Thyroid gland (tissue), 4 donors: Measurements from ENCODE around the gene DPEP1. TPM values are rescaled to one million over a fixed set of nuclear protein-coding genes. Genes with fewer than 3 reads are reported as not detected.

Source experiments
- DNase-seq, 2 donors: peaks; one replicate each; pipeline ENCODE4 v3.0.0-alpha.2; 2019
- H3K27ac ChIP-seq, 3 donors: fragments of 200-600 bp; sonication (generic); 1 replicate in 2 of 3; 2 replicates in 1 of 3; pipeline ENCODE4 v1.5.1; 2016 to 2019; ENCODE audit warnings: mild to moderate bottlenecking in 1 of 3, moderate library complexity in 1 of 3
- H3K27me3 ChIP-seq: fragments of 200-600 bp; sonication (generic); one replicate; pipeline ENCODE4 v1.5.1; 2019
- H3K36me3 ChIP-seq, 2 donors: fragments of 200-600 bp; sonication (generic); one replicate each; pipeline ENCODE4 v1.5.1; 2016 to 2019
- H3K4me1 ChIP-seq, 2 donors: fragments of 200-600 bp; sonication (generic); one replicate each; pipeline ENCODE4 v1.5.1; 2017 to 2019
- H3K4me3 ChIP-seq, 3 donors: fragments of 200-600 bp; sonication (generic); replicated peaks in 1 of 3; 1 replicate in 2 of 3; 2 replicates in 1 of 3; pipeline ENCODE4 v1.5.1; 2016; ENCODE audit warnings: mild to moderate bottlenecking in 1 of 3
- H3K9me3 ChIP-seq: fragments of 200-600 bp; sonication (generic); one replicate; pipeline ENCODE4 v1.5.1; 2017
- POLR2A ChIP-seq, 2 donors: fragments of 450-650 bp; IDR thresholded peaks; one replicate each; pipeline ENCODE4 v1.6.1; 2017; ENCODE audit warnings: antibody characterized with exemption in 2 of 2, mild to moderate bottlenecking in 2 of 2, moderate library complexity in 1 of 2
- WGBS, 2 donors: methylation state at CpG; one replicate each; pipeline ENCODE4 v1.1.5; 2017; 5-methylcytosine and 5-hydroxymethylcytosine counted together
- intact Hi-C: fragments of 100-400 bp; cut with DNase I; formaldehyde crosslinking; loops from one replicate; pipeline ENCODE4 v1.15.1; 2023
- total RNA-seq, 4 donors: library from RNA; depleted of rRNA; stranded (reverse); fragments of >200 nt; gene quantifications; one replicate each; pipeline ENCODE4 v1.2.3, GENCODE V29; 2016
- TF ChIP-seq, protein P1 (sequence below), 6 experiments: fragments of 200-600 bp in 3 of 6; fragments of 450-650 bp in 3 of 6; sonication (generic) in 3 of 6; IDR thresholded peaks; one replicate each; pipeline ENCODE4 v1.5.1; 2016 to 2019; ENCODE audit warnings: antibody characterized with exemption in 6 of 6, mild to moderate bottlenecking in 2 of 6, inconsistent platforms in 1 of 6, moderate library complexity in 1 of 6

The DPEP1 gene
- total RNA-seq, 4 donors from 2014 or later, result 0.29 to 5.0 (median 1.3) TPM

DNA sequence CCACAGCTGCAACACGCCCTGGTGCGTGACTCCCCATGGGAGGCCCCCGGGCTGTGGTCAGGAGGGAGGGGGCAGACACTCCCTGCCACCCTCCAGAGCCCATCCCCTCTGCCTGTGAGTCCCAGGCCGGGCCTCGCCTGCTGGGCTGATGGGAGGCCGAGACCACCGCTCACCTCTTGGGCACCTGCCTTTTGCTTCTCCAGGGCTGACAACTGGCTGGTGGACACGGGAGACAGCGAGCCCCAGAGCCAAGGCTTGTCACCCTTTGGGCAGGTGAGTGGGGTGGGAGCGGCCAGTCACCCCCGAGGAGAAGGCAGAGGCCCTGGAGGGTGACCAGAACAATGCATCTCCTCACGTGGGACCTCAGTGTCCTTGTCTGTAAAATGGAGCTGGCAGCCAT lies 23.2 kb downstream of the DPEP1 start:
- TF ChIP-seq, protein P1, sequence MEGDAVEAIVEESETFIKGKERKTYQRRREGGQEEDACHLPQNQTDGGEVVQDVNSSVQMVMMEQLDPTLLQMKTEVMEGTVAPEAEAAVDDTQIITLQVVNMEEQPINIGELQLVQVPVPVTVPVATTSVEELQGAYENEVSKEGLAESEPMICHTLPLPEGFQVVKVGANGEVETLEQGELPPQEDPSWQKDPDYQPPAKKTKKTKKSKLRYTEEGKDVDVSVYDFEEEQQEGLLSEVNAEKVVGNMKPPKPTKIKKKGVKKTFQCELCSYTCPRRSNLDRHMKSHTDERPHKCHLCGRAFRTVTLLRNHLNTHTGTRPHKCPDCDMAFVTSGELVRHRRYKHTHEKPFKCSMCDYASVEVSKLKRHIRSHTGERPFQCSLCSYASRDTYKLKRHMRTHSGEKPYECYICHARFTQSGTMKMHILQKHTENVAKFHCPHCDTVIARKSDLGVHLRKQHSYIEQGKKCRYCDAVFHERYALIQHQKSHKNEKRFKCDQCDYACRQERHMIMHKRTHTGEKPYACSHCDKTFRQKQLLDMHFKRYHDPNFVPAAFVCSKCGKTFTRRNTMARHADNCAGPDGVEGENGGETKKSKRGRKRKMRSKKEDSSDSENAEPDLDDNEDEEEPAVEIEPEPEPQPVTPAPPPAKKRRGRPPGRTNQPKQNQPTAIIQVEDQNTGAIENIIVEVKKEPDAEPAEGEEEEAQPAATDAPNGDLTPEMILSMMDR (IDR thresholded peaks at IDR 0.05), result no peak
- no peak for TF ChIP-seq POLR2A (IDR thresholded peaks at IDR 0.05)
- H3K4me1 ChIP-seq, result peaks cover 0 to 10% of the 10 kb centered on the region in 2 donors
- no peaks in the 10 kb centered on the region for H3K27me3 ChIP-seq
- DNase-seq, result no peak
- no peaks in the 10 kb centered on the region for H3K9me3 ChIP-seq
- intact Hi-C loops, result no loop called here
- no peak overlapping the region for H3K4me3 ChIP-seq
- 81% methylated on average over 10 to 11 of the region's 12 CpGs for WGBS, 2 donors
- no peaks in the 10 kb centered on the region for H3K36me3 ChIP-seq
- H3K27ac ChIP-seq, result no peak overlapping the region

DNA sequence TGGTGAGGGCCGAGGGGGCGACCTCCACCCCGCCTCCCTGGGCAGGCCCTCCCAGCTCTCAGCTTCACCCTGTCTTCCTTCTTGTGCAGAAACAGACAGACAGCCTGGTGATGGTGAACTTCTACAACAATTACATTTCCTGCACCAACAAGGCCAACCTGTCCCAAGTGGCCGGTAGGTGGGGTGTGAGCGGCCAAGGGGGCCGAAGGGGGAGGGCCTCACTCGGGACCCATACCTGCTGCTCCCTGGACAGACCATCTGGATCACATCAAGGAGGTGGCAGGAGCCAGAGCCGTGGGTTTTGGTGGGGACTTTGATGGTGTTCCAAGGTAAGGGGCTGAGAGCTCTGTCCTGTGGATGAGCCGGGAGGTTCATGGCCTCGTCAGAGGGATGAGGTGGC lies 23.9 kb downstream of the DPEP1 start:
- no peak overlapping the region for H3K27ac ChIP-seq
- no peaks in the 10 kb centered on the region for H3K27me3 ChIP-seq
- 66 to 73% methylated on average over 6 to 7 of the region's 10 CpGs for WGBS, 2 donors
- no peak for DNase-seq
- no peaks in the 10 kb centered on the region for H3K9me3 ChIP-seq
- TF ChIP-seq POLR2A (IDR thresholded peaks at IDR 0.05), result no peak
- TF ChIP-seq, protein P1 (IDR thresholded peaks at IDR 0.05), result no peak
- no peak overlapping the region for H3K4me3 ChIP-seq
- peaks cover 0 to 10% of the 10 kb centered on the region in 2 donors for H3K4me1 ChIP-seq
- intact Hi-C loops, result no loop called here
- H3K36me3 ChIP-seq, result no peaks in the 10 kb centered on the region

DNA sequence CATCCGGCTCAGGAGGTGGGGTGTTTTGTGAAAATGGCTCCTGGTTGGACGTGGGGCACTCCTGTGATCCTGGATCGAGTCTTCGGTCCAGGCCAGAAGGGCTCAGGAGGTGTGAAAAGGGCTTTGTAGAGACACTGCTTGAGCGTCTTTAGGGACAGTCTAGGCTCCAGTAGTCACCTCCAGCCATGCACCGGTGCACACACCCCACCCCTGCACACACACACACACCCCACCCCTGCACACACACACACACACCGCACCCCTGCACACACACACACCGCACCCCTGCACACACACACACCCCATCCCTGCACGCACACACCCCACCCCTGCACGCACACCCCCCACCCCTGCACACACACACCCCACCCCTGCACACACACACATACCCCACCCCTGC lies 25.0 kb downstream of the DPEP1 start:
- H3K36me3 ChIP-seq, result no peaks in the 10 kb centered on the region
- H3K27me3 ChIP-seq, result no peaks in the 10 kb centered on the region
- intact Hi-C loops, result no loop called here
- DNase-seq, result no peak
- H3K9me3 ChIP-seq, result no peaks in the 10 kb centered on the region
- TF ChIP-seq, protein P1 (IDR thresholded peaks at IDR 0.05), result no peak
- no peak for TF ChIP-seq POLR2A (IDR thresholded peaks at IDR 0.05)
- H3K27ac ChIP-seq, result no peak overlapping the region
- WGBS, 2 donors, result 60 to 71% methylated on average over 10 of the region's 10 CpGs
- H3K4me1 ChIP-seq, result peaks cover 0 to 10% of the 10 kb centered on the region in 2 donors
- H3K4me3 ChIP-seq, result no peak overlapping the region

DNA sequence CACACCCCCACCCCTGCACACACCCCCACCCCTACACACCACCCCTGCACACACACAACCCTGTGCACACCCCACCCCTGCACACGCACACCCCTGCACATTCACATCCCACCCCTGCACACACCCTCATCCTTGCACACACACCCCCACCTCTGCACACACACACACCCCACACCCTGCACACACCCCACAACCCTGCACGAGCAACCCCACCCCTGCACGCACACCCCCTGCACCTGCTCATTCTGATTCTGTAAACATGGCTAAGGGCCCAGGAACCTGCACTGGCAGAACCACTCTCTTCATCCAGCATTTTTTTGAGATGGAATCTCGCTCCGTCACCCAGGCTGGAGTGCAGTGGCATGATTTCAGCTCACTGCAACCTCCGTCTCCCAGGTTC lies 25.9 kb downstream of the DPEP1 start:
- Histone ChIP-seq H3K4me3 (no peak overlapping the region), H3K27ac (no peak overlapping the region), H3K9me3 (no peaks in the 10 kb centered on the region), H3K36me3 (no peaks in the 10 kb centered on the region), H3K4me1 (peaks cover 0 to 10% of the 10 kb centered on the region in 2 donors), H3K27me3 (no peaks in the 10 kb centered on the region)
- DNase-seq, result no peak
- intact Hi-C loops, result no loop called here
- no peak for TF ChIP-seq POLR2A (IDR thresholded peaks at IDR 0.05)
- TF ChIP-seq, protein P1 (IDR thresholded peaks at IDR 0.05), result no peak
- 60 to 61% methylated on average over 6 of the region's 6 CpGs for WGBS, 2 donors

DNA sequence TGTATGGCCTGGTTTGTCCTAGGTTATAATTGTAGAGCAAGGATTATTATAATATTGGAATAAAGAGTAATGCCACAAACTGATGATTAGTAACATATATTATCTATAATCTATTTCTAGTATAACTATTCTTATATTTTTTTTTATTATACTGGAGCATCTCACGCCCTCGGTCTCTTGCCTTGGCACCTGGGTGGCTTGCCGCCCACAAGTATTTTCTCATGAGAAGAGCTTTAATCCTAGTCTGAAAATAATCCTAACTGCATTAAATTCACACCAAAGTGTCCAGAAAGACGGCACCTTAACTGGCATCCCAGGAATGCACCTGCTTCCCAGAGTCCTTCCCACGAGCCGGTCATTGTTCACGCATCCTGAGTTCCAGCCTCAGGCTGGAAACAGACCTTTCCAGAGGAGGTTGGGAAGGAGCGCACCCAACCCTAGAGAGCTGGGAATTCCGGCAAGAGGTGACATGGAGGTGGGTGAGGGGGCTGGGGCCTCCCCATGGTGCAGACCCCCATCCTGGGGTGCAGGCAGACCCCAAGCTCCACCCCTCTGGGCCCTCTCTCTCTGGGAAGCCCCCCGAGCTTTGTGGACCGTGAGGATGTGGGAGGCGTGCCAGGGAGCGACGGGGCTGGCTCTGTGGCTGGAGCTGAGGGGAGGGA lies 28.1 kb downstream of the DPEP1 start:
- Histone ChIP-seq H3K4me1 (peaks cover 0 to 10% of the 10 kb centered on the region in 2 donors), H3K27me3 (no peaks in the 10 kb centered on the region), H3K9me3 (no peaks in the 10 kb centered on the region), H3K4me3 (no peak overlapping the region), H3K36me3 (peaks cover 19 to 21% of the 10 kb centered on the region in 2 donors), H3K27ac (no peak overlapping the region)
- 27 to 32% methylated on average over 9 to 13 of the region's 14 CpGs for WGBS, 2 donors
- intact Hi-C loops, result no loop called here
- TF ChIP-seq, protein P1 (IDR thresholded peaks at IDR 0.05), result peak in 3 of 6 experiments; percentile 3 to 13 (median 4)
- TF ChIP-seq POLR2A (IDR thresholded peaks at IDR 0.05), result no peak
- no peak for DNase-seq
